Loucy (cell line): ENCODE data around the gene ZC3H12C.

Experiments
- EZH2phosphoT487 ChIP-seq: fragments of 200-600 bp; IDR thresholded peaks from 2 replicates; pipeline ENCODE4 v1.6.1; 2018; ENCODE audit warnings: antibody characterized with exemption, mild to moderate bottlenecking, moderate library complexity, borderline replicate concordance
- TF ChIP-seq, protein P1 (sequence below): fragments of 200-600 bp; sonication (generic); conservative IDR thresholded peaks from 2 replicates; pipeline ENCODE4 v1.5.1; 2014; ENCODE audit warnings: mild to moderate bottlenecking, antibody characterized with exemption, low read length

DNA sequence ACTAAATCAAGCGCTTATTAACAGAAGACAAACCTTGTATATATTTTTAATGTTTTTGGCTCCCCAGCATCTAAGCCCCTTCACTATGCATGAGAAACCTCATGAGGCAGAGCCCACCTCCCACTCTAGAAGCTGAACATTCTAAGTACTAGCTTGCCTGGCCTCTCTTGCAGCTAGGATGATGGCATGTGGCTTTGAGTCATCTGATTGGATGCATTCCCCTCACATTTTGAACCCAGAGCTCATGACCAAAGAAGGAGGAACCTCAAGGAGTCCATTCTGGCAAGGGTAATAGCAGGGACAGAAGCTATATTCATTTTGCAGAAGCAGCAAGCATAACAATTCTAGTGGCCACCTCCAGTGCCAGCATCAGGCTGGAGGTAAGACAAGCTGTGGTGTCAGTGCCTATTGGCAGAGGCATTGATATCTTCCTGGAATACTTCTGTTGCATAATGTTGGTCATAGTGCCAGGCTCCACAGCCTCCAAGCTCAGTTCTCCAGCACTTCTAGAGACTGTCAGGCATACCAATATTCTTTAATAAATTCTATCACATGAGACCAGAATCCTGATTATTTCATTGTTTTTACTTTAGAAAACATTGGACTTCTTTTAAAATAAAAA is 14.2 kb upstream of the ZC3H12C start:
- TF ChIP-seq, protein P1, sequence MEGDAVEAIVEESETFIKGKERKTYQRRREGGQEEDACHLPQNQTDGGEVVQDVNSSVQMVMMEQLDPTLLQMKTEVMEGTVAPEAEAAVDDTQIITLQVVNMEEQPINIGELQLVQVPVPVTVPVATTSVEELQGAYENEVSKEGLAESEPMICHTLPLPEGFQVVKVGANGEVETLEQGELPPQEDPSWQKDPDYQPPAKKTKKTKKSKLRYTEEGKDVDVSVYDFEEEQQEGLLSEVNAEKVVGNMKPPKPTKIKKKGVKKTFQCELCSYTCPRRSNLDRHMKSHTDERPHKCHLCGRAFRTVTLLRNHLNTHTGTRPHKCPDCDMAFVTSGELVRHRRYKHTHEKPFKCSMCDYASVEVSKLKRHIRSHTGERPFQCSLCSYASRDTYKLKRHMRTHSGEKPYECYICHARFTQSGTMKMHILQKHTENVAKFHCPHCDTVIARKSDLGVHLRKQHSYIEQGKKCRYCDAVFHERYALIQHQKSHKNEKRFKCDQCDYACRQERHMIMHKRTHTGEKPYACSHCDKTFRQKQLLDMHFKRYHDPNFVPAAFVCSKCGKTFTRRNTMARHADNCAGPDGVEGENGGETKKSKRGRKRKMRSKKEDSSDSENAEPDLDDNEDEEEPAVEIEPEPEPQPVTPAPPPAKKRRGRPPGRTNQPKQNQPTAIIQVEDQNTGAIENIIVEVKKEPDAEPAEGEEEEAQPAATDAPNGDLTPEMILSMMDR, result no peak
- TF ChIP-seq EZH2phosphoT487, result no peak
